Neural cell (in vitro differentiated cells): ENCODE measurements around the gene FGG. TPM values are rescaled to one million over a fixed set of nuclear protein-coding genes. Genes with fewer than 3 reads are reported as not detected.

ENCODE experiments used
- H2AFZ ChIP-seq: fragments of 200-600, 300-800 bp; sonication (generic), shearing (Covaris generic); 2 replicates; pipeline ENCODE4 v1.6.0; 2014; ENCODE audit warnings: low read depth, mild to moderate bottlenecking, antibody characterized with exemption, low read length, moderate library complexity
- H3F3A ChIP-seq: fragments of 200-600 bp; shearing (Covaris generic); 2 replicates; pipeline ENCODE4 v1.6.1; 2016; ENCODE audit warnings: mild to moderate bottlenecking, moderate library complexity, mixed read lengths, antibody characterized with exemption, low read length; ENCODE audit not compliant: insufficient read depth, poor library complexity, severe bottlenecking
- H3K27ac ChIP-seq: fragments of 200-600, 300-800 bp; sonication (generic), shearing (Covaris generic); 2 replicates; pipeline ENCODE4 v1.5.1; 2014; ENCODE audit warnings: mild to moderate bottlenecking, low read length, moderate library complexity
- H3K27me3 ChIP-seq: fragments of 300-800, 200-600 bp; sonication (generic), shearing (Covaris generic); 2 replicates; pipeline ENCODE4 v1.6.0; 2014; ENCODE audit warnings: mild to moderate bottlenecking, low read depth, low read length, moderate library complexity; ENCODE audit not compliant: insufficient read depth
- H3K36me3 ChIP-seq: fragments of 300-800, 200-600 bp; sonication (generic), shearing (Covaris generic); 2 replicates; pipeline ENCODE4 v1.5.1; 2014; ENCODE audit warnings: mild to moderate bottlenecking, antibody characterized with exemption, low read length, moderate library complexity; ENCODE audit not compliant: insufficient read depth
- H3K4me2 ChIP-seq: fragments of 300-800, 200-600 bp; sonication (generic), shearing (Covaris generic); 2 replicates; pipeline ENCODE4 v1.6.0; 2014; ENCODE audit warnings: mild to moderate bottlenecking, low read length
- H3K4me3 ChIP-seq: fragments of 300-800, 200-600 bp; sonication (generic), shearing (Covaris generic); 2 replicates; pipeline ENCODE4 v1.5.1; 2014; ENCODE audit warnings: mild to moderate bottlenecking, low read length, moderate library complexity
- H3K79me2 ChIP-seq: fragments of 200-600 bp; shearing (Covaris generic); replicated peaks from 2 replicates; pipeline ENCODE4 v1.6.0; 2014; ENCODE audit warnings: mild to moderate bottlenecking, low read length, moderate library complexity; ENCODE audit not compliant: insufficient read depth
- H3K9ac ChIP-seq: fragments of 300-800, 200-600 bp; sonication (generic), shearing (Covaris generic); 2 replicates; pipeline ENCODE4 v1.6.1; 2016; ENCODE audit warnings: mild to moderate bottlenecking, low read length, mixed read lengths
- H3K9me2 ChIP-seq: fragments of 200-600 bp; shearing (Covaris generic); 2 replicates; pipeline ENCODE4 v1.6.1; 2016; ENCODE audit warnings: mild to moderate bottlenecking, low read length, mixed read lengths; ENCODE audit not compliant: insufficient read depth
- H3K9me3 ChIP-seq: fragments of 200-600, 300-800 bp; sonication (generic), shearing (Covaris generic); 2 replicates; pipeline ENCODE4 v1.6.1; 2016; ENCODE audit warnings: mild to moderate bottlenecking, mixed run types, low read length, moderate library complexity, mixed read lengths
- H4K20me1 ChIP-seq: fragments of 200-600 bp; shearing (Covaris generic); 2 replicates; pipeline ENCODE4 v1.6.1; 2016; ENCODE audit warnings: mild to moderate bottlenecking, mixed run types; ENCODE audit not compliant: insufficient read depth
- CTCF ChIP-seq: fragments of 450-650 bp; IDR thresholded peaks from 2 replicates; pipeline ENCODE4 v1.5.1; 2014; ENCODE audit warnings: antibody characterized with exemption, mild to moderate bottlenecking, moderate library complexity; ENCODE audit not compliant: poor library complexity, severe bottlenecking
- EP300 ChIP-seq: fragments of 450-650 bp; conservative IDR thresholded peaks from 2 replicates; pipeline ENCODE4 v1.6.1; 2014; ENCODE audit warnings: antibody characterized with exemption, mild to moderate bottlenecking, moderate library complexity; ENCODE audit not compliant: poor library complexity, severe bottlenecking
- EZH2 ChIP-seq: fragments of 200-600, 300-800 bp; shearing (Covaris generic), sonication (generic); IDR thresholded peaks from 2 replicates; pipeline ENCODE4 v1.6.1; 2014; ENCODE audit warnings: antibody characterized with exemption, low read length, borderline replicate concordance, mild to moderate bottlenecking; ENCODE audit not compliant: insufficient read depth, poor library complexity, severe bottlenecking
- MXI1 ChIP-seq: fragments of 450-650 bp; conservative IDR thresholded peaks from 2 replicates; pipeline ENCODE4 v1.6.1; 2014; ENCODE audit warnings: antibody characterized with exemption, mild to moderate bottlenecking; ENCODE audit not compliant: poor library complexity, severe bottlenecking
- POLR2AphosphoS5 ChIP-seq: IDR thresholded peaks from 2 replicates; pipeline ENCODE4 v1.6.1; 2012
- RAD21 ChIP-seq: fragments of 450-650 bp; conservative IDR thresholded peaks from 2 replicates; pipeline ENCODE4 v1.6.1; 2014; ENCODE audit warnings: antibody characterized with exemption, mild to moderate bottlenecking, moderate library complexity
- SMC3 ChIP-seq: fragments of 450-650 bp; conservative IDR thresholded peaks from 2 replicates; pipeline ENCODE4 v1.6.1; 2014; ENCODE audit warnings: antibody characterized with exemption, mild to moderate bottlenecking, moderate library complexity; ENCODE audit not compliant: poor library complexity
- TAF1 ChIP-seq: IDR thresholded peaks from 2 replicates; pipeline ENCODE4 v1.6.1; 2012; ENCODE audit warnings: low read depth
- polyA plus RNA-seq: library from polyadenylated mRNA; depleted of rRNA; stranded (reverse); fragments of >200 nt; gene quantifications from 2 replicates; pipeline ENCODE4 v1.2.3, GENCODE V29; 2014
- TF ChIP-seq, protein P1 (sequence below): IDR thresholded peaks from 2 replicates; pipeline ENCODE4 v1.6.1; 2012; ENCODE audit warnings: borderline replicate concordance

FGG gene
- polyA plus RNA-seq, 1 donor from 2014 or later = not detected

DNA sequence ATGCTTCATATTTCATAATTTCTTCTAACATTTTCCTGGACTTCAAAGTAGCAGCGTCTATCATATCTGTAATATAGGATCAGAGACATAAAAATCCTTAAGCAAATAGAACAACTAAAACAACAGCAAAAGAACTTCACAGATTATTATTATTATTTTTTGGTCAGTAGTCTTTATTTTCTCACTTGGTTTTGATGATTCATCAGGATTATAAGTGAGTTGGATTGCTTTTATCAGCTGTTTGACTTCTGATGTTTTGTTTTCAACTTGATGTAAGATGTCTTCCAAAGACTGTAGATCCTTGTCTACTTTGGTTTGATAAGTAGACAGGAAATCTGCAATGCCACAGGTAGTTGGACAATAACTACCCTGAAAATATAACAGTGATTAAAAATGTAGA, 623 bp downstream of the FGG start:
- Histone ChIP-seq H3K4me3 (no peak overlapping the region), H3K36me3 (no peaks in the 10 kb centered on the region), H3F3A (no peaks in the 10 kb centered on the region), H3K9ac (no peak overlapping the region), H3K79me2 (no peaks in the 10 kb centered on the region), H3K9me2 (no peaks in the 10 kb centered on the region), H3K27me3 (no peaks in the 10 kb centered on the region), H4K20me1 (no peaks in the 10 kb centered on the region), H3K27ac (no peak overlapping the region), H2AFZ (no peak overlapping the region), H3K4me2 (no peak overlapping the region), H3K9me3 (no peaks in the 10 kb centered on the region)
- TF ChIP-seq MXI1 = no peak

DNA sequence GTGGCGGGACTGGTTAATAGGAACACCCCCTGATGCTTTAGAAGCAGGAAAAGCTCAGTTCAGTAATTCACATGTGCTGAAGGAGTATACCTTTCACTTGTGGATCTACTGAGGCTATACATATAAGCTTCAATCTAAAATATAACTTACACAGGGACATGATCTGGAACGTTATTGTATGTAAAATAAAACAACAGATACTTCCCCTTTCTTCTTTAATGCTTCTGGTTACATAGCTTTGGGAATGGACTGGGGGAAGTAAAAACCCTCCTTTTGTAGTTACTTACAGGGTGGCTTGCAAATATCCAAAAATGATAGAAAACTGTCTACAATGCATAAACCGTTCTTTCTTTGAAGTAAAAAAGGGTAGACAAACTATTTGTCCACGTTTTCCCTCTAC, 1.9 kb downstream of the FGG start:
- Histone ChIP-seq H3K27me3 (no peaks in the 10 kb centered on the region), H4K20me1 (no peaks in the 10 kb centered on the region), H3K4me3 (no peak overlapping the region), H2AFZ (no peak overlapping the region), H3K36me3 (no peaks in the 10 kb centered on the region), H3K79me2 (no peaks in the 10 kb centered on the region), H3K9me2 (no peaks in the 10 kb centered on the region), H3K9me3 (no peaks in the 10 kb centered on the region), H3F3A (no peaks in the 10 kb centered on the region), H3K4me2 (no peak overlapping the region), H3K27ac (no peak overlapping the region), H3K9ac (no peak overlapping the region)
- TF ChIP-seq TAF1 (no peak), EZH2 (no peak), SMC3 (no peak), RAD21 (no peak), EP300 (no peak), CTCF (no peak), MXI1 (no peak), POLR2AphosphoS5 (no peak)
- TF ChIP-seq, protein P1, sequence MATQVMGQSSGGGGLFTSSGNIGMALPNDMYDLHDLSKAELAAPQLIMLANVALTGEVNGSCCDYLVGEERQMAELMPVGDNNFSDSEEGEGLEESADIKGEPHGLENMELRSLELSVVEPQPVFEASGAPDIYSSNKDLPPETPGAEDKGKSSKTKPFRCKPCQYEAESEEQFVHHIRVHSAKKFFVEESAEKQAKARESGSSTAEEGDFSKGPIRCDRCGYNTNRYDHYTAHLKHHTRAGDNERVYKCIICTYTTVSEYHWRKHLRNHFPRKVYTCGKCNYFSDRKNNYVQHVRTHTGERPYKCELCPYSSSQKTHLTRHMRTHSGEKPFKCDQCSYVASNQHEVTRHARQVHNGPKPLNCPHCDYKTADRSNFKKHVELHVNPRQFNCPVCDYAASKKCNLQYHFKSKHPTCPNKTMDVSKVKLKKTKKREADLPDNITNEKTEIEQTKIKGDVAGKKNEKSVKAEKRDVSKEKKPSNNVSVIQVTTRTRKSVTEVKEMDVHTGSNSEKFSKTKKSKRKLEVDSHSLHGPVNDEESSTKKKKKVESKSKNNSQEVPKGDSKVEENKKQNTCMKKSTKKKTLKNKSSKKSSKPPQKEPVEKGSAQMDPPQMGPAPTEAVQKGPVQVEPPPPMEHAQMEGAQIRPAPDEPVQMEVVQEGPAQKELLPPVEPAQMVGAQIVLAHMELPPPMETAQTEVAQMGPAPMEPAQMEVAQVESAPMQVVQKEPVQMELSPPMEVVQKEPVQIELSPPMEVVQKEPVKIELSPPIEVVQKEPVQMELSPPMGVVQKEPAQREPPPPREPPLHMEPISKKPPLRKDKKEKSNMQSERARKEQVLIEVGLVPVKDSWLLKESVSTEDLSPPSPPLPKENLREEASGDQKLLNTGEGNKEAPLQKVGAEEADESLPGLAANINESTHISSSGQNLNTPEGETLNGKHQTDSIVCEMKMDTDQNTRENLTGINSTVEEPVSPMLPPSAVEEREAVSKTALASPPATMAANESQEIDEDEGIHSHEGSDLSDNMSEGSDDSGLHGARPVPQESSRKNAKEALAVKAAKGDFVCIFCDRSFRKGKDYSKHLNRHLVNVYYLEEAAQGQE = no peak

DNA sequence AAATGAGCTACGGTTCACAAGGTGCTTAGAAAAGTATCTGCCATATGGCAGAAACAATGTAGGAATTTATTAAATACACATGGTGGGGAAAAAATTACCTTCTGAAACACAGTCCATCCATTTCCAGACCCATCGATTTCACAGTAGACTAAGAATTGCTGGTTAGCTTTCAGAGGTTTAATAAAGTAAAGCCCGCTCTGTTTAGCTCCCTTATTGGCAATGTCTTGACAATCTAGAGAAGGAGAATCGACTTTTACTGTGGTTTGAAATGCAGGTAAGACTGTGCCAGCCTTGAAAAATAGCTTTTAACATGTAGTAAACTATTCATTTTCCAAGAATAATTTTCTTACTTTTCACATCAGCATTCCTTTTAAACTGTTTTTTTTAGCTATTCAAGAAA, 2.9 kb downstream of the FGG start:
- no peaks in the 10 kb centered on the region for H4K20me1 ChIP-seq
- H2AFZ ChIP-seq = no peak overlapping the region
- H3K4me2 ChIP-seq = no peak overlapping the region
- H3K4me3 ChIP-seq = no peak overlapping the region
- H3K9me2 ChIP-seq = no peaks in the 10 kb centered on the region
- no peaks in the 10 kb centered on the region for H3K27me3 ChIP-seq
- H3K9ac ChIP-seq = no peak overlapping the region
- H3K36me3 ChIP-seq = no peaks in the 10 kb centered on the region
- H3F3A ChIP-seq = no peaks in the 10 kb centered on the region
- H3K9me3 ChIP-seq = no peaks in the 10 kb centered on the region
- no peaks in the 10 kb centered on the region for H3K79me2 ChIP-seq
- H3K27ac ChIP-seq = no peak overlapping the region
- TF ChIP-seq EP300 (no peak), MXI1 (no peak), RAD21 (no peak), POLR2AphosphoS5 (no peak), TAF1 (no peak), SMC3 (no peak), CTCF (no peak), EZH2 (no peak)
- TF ChIP-seq, protein P1 = no peak
